Epithelial cell of proximal tubule (primary cell): Measurements from ENCODE around the gene BASP1. TPM values are rescaled to one million over a fixed set of nuclear protein-coding genes. Genes with fewer than 3 reads are reported as not detected.

Source experiments
- DNase-seq: peaks from one replicate; pipeline ENCODE4 v3.0.0-alpha.2; 2011; ENCODE audit warnings: low read depth
- H3K4me3 ChIP-seq: 2 replicates; pipeline ENCODE4 v1.5.1; 2011; ENCODE audit warnings: low read depth, mild to moderate bottlenecking, low read length
- total RNA-seq: library from RNA; depleted of rRNA; stranded (reverse); fragments of >200 nt; gene quantifications from 2 replicates; pipeline ENCODE4 v1.2.3, GENCODE V29; 2015
- TF ChIP-seq, protein P1 (sequence below): conservative IDR thresholded peaks from 2 replicates; pipeline ENCODE4 v1.5.1; 2012; ENCODE audit warnings: low read depth, mild to moderate bottlenecking, low read length

BASP1 gene
- total RNA-seq, 1 donor from 2014 or later = 135 TPM

DNA sequence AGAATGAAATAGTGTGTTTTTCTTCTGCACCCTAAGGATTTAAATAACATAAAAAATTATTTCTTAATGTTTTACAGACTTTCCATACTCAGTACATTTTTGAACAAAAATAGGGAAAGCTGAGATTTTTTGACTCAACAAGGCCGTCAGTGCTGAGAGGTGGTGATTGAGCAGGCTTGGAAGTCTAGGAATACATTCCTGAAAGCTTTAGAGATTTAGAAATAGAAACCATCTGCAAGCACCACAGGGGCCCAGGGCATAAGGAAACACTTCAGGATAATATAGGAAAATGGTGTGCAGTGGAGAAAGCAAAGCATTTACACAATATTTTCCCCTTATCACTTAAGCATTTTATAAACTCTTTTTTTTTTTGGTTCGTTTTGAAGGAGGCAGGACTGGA lies 5.2 kb downstream of the BASP1 start:
- no peak overlapping the region for H3K4me3 ChIP-seq
- DNase-seq = no peak
- TF ChIP-seq, protein P1, sequence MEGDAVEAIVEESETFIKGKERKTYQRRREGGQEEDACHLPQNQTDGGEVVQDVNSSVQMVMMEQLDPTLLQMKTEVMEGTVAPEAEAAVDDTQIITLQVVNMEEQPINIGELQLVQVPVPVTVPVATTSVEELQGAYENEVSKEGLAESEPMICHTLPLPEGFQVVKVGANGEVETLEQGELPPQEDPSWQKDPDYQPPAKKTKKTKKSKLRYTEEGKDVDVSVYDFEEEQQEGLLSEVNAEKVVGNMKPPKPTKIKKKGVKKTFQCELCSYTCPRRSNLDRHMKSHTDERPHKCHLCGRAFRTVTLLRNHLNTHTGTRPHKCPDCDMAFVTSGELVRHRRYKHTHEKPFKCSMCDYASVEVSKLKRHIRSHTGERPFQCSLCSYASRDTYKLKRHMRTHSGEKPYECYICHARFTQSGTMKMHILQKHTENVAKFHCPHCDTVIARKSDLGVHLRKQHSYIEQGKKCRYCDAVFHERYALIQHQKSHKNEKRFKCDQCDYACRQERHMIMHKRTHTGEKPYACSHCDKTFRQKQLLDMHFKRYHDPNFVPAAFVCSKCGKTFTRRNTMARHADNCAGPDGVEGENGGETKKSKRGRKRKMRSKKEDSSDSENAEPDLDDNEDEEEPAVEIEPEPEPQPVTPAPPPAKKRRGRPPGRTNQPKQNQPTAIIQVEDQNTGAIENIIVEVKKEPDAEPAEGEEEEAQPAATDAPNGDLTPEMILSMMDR = no peak

DNA sequence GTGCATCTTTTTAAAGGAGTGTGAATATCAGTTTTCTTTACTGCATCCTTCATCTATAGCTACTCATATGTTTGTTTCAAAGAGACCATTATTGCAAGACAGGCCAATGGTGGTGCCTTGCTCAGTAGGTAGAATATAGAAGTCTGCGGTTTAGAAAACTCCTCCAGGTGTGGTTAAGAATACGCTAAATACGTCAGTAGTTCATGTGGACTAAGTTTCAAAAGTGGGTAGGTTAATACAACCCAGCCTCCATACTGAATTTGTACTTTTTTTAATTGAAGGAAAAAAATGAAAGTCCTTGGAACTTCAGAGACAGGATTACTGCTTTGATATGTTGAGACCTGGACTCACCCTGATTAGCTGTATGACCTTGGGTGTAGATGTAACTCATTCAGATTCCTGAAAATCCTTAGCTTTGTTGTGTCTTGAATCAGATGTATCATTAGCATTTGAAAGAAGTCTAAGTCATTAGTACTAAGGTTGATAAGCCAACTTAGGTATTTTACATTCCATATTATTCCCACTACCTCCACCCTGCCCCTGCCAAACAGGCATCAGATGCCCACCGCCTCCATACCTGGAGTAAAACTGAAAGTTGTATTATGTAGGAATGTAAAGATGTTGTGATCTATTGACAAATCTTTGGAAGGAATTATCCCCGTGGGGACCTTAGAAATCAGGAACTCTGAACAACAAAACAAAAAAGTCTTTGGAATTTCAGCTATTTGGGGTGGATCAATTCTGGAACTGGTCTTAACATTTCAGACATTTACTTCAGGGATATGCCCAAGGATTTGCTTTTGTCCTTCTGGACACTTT lies 6.1 kb downstream of the BASP1 start:
- TF ChIP-seq, protein P1 = no peak
- no peak overlapping the region for H3K4me3 ChIP-seq

DNA sequence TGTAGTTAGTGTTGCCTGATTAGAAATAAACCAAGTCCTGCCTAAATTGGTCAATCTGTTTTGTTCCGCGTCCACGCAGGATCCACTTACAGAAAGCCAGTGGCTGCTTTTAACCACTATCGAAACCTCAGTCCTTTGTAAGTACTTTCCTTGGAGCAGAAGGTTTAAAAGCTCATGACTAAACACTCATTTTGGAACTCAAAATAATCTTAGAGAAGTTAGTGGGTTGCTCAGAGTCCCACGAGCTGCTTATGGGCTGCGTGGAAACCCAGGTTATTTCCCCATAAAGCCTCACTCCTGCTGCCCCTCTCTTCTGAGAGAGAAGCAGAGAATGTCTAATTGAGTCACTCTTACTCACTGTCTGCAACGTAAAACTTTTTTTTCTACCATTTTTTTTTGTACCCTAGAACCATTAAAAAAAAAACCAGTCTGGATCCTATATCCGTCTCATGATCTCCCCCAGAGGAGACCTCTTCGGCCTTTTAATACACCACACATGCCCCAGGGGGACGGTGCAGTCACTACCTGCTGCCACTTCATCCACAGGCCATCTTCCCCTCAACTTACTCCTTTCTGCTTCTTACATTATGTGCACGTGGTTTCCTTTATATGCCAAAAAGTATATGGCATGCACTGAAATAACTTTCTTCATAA lies 7.6 kb downstream of the BASP1 start:
- no peak for DNase-seq
- TF ChIP-seq, protein P1 = no peak
- H3K4me3 ChIP-seq = no peak overlapping the region

More for the DNA sequence above, 6.1 kb downstream of the BASP1 start:
- no peak for DNase-seq

DNA sequence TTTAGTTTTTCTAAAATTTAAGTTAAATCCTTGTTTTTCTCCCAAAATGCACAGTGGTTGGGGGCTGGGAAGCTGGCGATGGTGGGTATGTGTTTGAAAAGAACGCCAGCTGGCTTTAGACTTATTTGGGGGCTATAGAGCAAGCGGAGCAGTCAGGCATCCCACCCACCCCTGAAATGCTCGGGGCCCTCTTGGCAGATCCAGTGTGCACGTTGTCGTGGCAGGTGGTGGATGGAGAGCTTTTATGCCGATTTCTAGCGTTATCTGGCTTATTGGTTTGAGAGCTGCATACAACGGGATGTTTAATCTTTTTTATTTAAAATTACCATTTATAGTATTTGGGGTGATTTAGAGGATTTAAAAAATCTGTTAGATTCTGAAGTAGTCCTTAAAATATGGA lies 8.1 kb downstream of the BASP1 start:
- no peak for DNase-seq
- H3K4me3 ChIP-seq = no peak overlapping the region
- TF ChIP-seq, protein P1 = no peak

DNA sequence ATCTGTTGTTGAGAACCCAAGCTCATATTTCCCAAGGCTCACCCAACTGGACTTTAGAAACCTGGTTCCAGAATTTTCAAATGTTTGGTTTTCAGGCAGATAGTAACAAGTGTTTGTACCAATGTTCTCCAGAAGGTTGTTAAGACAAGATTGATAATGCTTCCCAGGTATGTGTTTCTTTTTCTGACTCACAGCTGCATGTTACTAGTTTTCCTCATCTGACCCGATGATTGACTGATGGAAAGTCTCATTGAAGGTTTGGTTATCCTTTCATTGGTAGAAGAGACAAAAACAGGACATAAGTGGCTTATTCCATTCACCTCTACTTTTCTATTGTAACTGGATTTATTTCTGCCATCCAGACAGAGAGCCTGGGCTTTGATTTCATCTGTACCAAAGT lies 10.4 kb downstream of the BASP1 start:
- DNase-seq = no peak
- TF ChIP-seq, protein P1 = no peak

DNA sequence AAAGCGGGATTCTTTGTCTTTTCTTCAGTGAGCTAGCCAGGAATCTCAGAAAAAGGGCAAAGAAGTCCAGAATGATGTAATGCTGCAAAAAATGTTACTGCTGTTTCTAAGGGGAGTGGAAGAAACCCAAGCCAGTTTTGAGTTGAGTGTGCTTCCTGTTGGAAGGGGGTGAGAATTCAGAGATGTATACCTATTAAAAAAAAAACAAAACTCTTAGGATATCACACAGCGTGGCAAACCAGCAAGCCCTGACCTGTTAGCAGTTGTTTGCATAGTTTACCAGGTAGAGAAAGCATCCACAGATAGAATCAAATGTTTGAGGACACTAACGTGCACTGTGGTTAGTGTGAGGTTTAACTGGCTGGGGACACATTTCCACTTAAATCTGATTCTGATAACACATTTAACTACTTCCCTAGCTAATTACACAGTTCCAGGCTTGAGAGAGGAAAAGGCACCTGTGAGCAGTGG lies 11.4 kb downstream of the BASP1 start:
- no peak for DNase-seq
- H3K4me3 ChIP-seq = no peak overlapping the region

More for the DNA sequence above, 10.4 kb downstream of the BASP1 start:
- H3K4me3 ChIP-seq = no peak overlapping the region

More for the DNA sequence above, 11.4 kb downstream of the BASP1 start:
- TF ChIP-seq, protein P1 = no peak
